WTC11 (cell line): ENCODE results near the gene ZNF423.

ENCODE experiments used
- ESRRA ChIP-seq: sonication (generic); formaldehyde crosslinking; IDR thresholded peaks from 2 replicates; pipeline ENCODE4 v1.8.1; 2022; ENCODE audit warnings: mild to moderate bottlenecking, missing genetic modification reagents, borderline replicate concordance
- ETV6 ChIP-seq: sonication (generic); formaldehyde crosslinking; IDR thresholded peaks from 2 replicates; pipeline ENCODE4 v1.8.1; 2022; ENCODE audit warnings: mild to moderate bottlenecking, missing genetic modification reagents
- JUN ChIP-seq: sonication (generic); formaldehyde crosslinking; IDR thresholded peaks from 2 replicates; pipeline ENCODE4 v1.8.0; 2023; ENCODE audit warnings: mild to moderate bottlenecking, missing genetic modification reagents
- NFYB ChIP-seq: sonication (generic); formaldehyde crosslinking; conservative IDR thresholded peaks from 2 replicates; pipeline ENCODE4 v1.8.0; 2022; ENCODE audit warnings: low read depth, missing genetic modification reagents
- NR1H2 ChIP-seq: sonication (generic); formaldehyde crosslinking; IDR thresholded peaks from 2 replicates; pipeline ENCODE4 v1.9.0; 2021; ENCODE audit warnings: mild to moderate bottlenecking, moderate library complexity, missing genetic modification reagents
- PRRX2 ChIP-seq: fragments of 250-450 bp; sonication (Bioruptor Pico); IDR thresholded peaks from 2 replicates; pipeline ENCODE4 v1.8.0; 2021; ENCODE audit warnings: mild to moderate bottlenecking
- TEAD1 ChIP-seq: sonication (generic); formaldehyde crosslinking; IDR thresholded peaks from 2 replicates; pipeline ENCODE4 v1.8.0; 2022; ENCODE audit warnings: mild to moderate bottlenecking, missing genetic modification reagents
- TF ChIP-seq, protein P1 (sequence below): fragments of 200-600 bp; IDR thresholded peaks from 2 replicates; pipeline ENCODE4 v1.8.0; 2022; ENCODE audit warnings: antibody characterized with exemption
- TF ChIP-seq, protein P2 (sequence below): sonication (generic); formaldehyde crosslinking; IDR thresholded peaks from 2 replicates; pipeline ENCODE4 v1.8.0; 2022; ENCODE audit warnings: mild to moderate bottlenecking, missing genetic modification reagents
- TF ChIP-seq, protein P3 (sequence below): sonication (generic); formaldehyde crosslinking; IDR thresholded peaks from 2 replicates; pipeline ENCODE4 v1.8.1; 2023; ENCODE audit warnings: mild to moderate bottlenecking, missing genetic modification reagents, moderate library complexity

DNA sequence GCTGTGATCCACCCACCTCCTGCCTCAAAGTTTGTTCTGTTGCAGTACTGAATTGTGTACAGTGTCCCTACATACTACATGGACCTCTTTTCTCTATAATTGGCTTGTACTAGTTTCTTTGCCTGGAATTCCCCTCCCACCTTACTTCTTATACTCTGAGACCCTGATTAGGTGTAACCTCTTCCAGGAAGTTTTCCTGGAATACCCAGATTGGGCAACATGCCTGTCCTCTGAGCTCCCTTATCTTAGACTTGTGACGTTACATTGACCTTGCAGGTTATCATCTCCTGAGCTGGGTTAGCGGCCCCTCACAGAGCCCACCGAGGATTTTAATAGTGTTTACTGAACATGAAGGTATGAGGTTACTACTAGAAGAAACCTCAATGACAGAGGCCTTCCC lies 237.0 kb downstream of the ZNF423 start:
- TF ChIP-seq, protein P1, sequence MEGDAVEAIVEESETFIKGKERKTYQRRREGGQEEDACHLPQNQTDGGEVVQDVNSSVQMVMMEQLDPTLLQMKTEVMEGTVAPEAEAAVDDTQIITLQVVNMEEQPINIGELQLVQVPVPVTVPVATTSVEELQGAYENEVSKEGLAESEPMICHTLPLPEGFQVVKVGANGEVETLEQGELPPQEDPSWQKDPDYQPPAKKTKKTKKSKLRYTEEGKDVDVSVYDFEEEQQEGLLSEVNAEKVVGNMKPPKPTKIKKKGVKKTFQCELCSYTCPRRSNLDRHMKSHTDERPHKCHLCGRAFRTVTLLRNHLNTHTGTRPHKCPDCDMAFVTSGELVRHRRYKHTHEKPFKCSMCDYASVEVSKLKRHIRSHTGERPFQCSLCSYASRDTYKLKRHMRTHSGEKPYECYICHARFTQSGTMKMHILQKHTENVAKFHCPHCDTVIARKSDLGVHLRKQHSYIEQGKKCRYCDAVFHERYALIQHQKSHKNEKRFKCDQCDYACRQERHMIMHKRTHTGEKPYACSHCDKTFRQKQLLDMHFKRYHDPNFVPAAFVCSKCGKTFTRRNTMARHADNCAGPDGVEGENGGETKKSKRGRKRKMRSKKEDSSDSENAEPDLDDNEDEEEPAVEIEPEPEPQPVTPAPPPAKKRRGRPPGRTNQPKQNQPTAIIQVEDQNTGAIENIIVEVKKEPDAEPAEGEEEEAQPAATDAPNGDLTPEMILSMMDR: no peak
- TF ChIP-seq JUN (CRISPR knock-in tag): no peak
- TF ChIP-seq, protein P2, sequence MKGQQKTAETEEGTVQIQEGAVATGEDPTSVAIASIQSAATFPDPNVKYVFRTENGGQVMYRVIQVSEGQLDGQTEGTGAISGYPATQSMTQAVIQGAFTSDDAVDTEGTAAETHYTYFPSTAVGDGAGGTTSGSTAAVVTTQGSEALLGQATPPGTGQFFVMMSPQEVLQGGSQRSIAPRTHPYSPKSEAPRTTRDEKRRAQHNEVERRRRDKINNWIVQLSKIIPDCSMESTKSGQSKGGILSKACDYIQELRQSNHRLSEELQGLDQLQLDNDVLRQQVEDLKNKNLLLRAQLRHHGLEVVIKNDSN (CRISPR knock-in tag): no peak
- TF ChIP-seq, protein P3, sequence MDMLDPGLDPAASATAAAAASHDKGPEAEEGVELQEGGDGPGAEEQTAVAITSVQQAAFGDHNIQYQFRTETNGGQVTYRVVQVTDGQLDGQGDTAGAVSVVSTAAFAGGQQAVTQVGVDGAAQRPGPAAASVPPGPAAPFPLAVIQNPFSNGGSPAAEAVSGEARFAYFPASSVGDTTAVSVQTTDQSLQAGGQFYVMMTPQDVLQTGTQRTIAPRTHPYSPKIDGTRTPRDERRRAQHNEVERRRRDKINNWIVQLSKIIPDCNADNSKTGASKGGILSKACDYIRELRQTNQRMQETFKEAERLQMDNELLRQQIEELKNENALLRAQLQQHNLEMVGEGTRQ (CRISPR knock-in tag): no peak
- TF ChIP-seq ETV6 (CRISPR knock-in tag): no peak
- TF ChIP-seq TEAD1: no peak
- TF ChIP-seq PRRX2 (CRISPR knock-in tag): no peak
- TF ChIP-seq ESRRA: no peak
- TF ChIP-seq NFYB: no peak
- TF ChIP-seq NR1H2 (CRISPR knock-in tag): no peak
